IPS-NIHi7 (cell line): Measurements from ENCODE around the gene PRSS50.
"Not testable (repeated sequence)": the region's sequence is repeated elsewhere in the genome, so short reads cannot be mapped to it uniquely, and the experiment has no call there.

Experiments used
- DNase-seq: peaks from one replicate; pipeline ENCODE4 v3.0.0; 2012; ENCODE audit warnings: mixed read lengths; ENCODE audit errors: extremely low spot score

Gene PRSS50

GRCh38 chr3:46708401-46709156 is 9.1 kb downstream of the PRSS50 start:
- no peak for DNase-seq

GRCh38 chr3:46707601-46708011 is 10.1 kb downstream of the PRSS50 start:
- DNase-seq = no peak

GRCh38 chr3:46706771-46707582 is 10.7 kb downstream of the PRSS50 start:
- no peak for DNase-seq

GRCh38 chr3:46705751-46706552 is 11.7 kb downstream of the PRSS50 start:
- peak; percentile 43 for DNase-seq

- peak; percentile 82 for DNase-seq
These were observed 12.6 kb downstream of the PRSS50 start for GRCh38 chr3:46705022-46705530.

- DNase-seq = not testable (repeated sequence)
These were observed 13.3 kb downstream of the PRSS50 start for GRCh38 chr3:46704346-46704745.

GRCh38 chr3:46703013-46703520 is 14.6 kb downstream of the PRSS50 start:
- no peak for DNase-seq

- no peak for DNase-seq
These were observed 15.2 kb downstream of the PRSS50 start for GRCh38 chr3:46702246-46703012.

GRCh38 chr3:46701181-46701939 is 16.3 kb downstream of the PRSS50 start, which contains the start of gene TMIE:
TMIE (plus strand) TSS chr3:46701392; CDS start chr3:46701488, 96 bp downstream.
- DNase-seq = peak; percentile 41

- no peak for DNase-seq
These were observed 16.9 kb downstream of the PRSS50 start for GRCh38 chr3:46700772-46701171.

- no peak for DNase-seq
These were observed 17.8 kb downstream of the PRSS50 start for GRCh38 chr3:46699676-46700523.

GRCh38 chr3:46695962-46696894 is 21.4 kb downstream of the PRSS50 start:
- no peak for DNase-seq

GRCh38 chr3:46695177-46695961 is 22.3 kb downstream of the PRSS50 start:
- DNase-seq = peak; percentile 77

- no peak for DNase-seq
These were observed 23.1 kb downstream of the PRSS50 start for GRCh38 chr3:46694520-46694919.

- no peak for DNase-seq
These were observed 23.8 kb downstream of the PRSS50 start for GRCh38 chr3:46693892-46694226.

- DNase-seq = peak; percentile 85
These were observed 24.4 kb downstream of the PRSS50 start, which contains the start of gene ALS2CL for GRCh38 chr3:46693038-46693891. ALS2CL (minus strand) TSS chr3:46693679; CDS start chr3:46689440, 4,239 bp downstream.
